HCT116 (cell line): ENCODE results near the gene CDH23. TPM values are rescaled to one million over a fixed set of nuclear protein-coding genes. Genes with fewer than 3 reads are reported as not detected.

Experiments used
- ATAC-seq: fragments of 200-7000 bp; cut with Tn5 transposase; 2 replicates; pipeline ENCODE4 v1.9.1; 2020; ENCODE audit warnings: mild to moderate bottlenecking, moderate library complexity
- BruUV-seq: library from RNA; stranded (reverse); fragments of 400-500 nt; replicated peaks from 2 replicates; lab custom pipeline; 2021; lab: Mats Ljungman, UMichigan
- CTCF ChIA-PET: fragments of 300-600 bp; sonication (Branson Sonifier 250); formaldehyde crosslinking; loops from one replicate; lab custom pipeline; 2021; ENCODE audit warnings: antibody characterized with exemption; lab: Charles Lee
- POLR2A ChIA-PET: fragments of 300-600, 350-600 bp; sonication (Branson Sonifier 250); formaldehyde crosslinking; loops from one replicate; lab custom pipeline; 2021; ENCODE audit warnings: antibody characterized with exemption; lab: Charles Lee
- RAD21 ChIA-PET, 2 experiments: fragments of 300-600 bp; sonication (Branson Sonifier 250); formaldehyde crosslinking; loops; one replicate each; lab custom pipeline; 2023; ENCODE audit warnings: low total read pairs in 2 of 2; ENCODE audit not compliant: uncharacterized antibody in 2 of 2, unreplicated experiment in 2 of 2, low non-redundant PET in 1 of 2; lab: Charles Lee
- DNase-seq: peaks from one replicate; pipeline ENCODE4 v3.0.0-alpha.2; 2010; ENCODE audit warnings: low read depth, low spot score
- H2AFZ ChIP-seq: fragments of 200-600 bp; shearing (Covaris generic), sonication (generic); 2 replicates; pipeline ENCODE4 v1.6.1; 2017; ENCODE audit warnings: low read depth, mixed run types, mixed read lengths, antibody characterized with exemption, low read length; ENCODE audit not compliant: poor library complexity, severe bottlenecking
- H3K27ac ChIP-seq: 2 replicates; pipeline ENCODE4 v1.5.1; 2012; ENCODE audit warnings: low read depth, low read length
- H3K27me3 ChIP-seq: fragments of 200-600 bp; sonication (generic); 2 replicates; pipeline ENCODE4 v1.6.1; 2016; ENCODE audit warnings: mixed run types, low read length, mixed read lengths; ENCODE audit not compliant: insufficient read depth
- H3K36me3 ChIP-seq, 2 experiments: fragments of 200-500 bp in 1 of 2; fragments of 200-600 bp in 1 of 2; sonication (Bioruptor generic) in 1 of 2; sonication (generic) in 1 of 2; 2 replicates each; pipeline versions ENCODE4 v1.5.1 to v1.6.1; 2014 to 2016; ENCODE audit warnings: low read length in 2 of 2, inconsistent platforms in 1 of 2, mixed read lengths in 1 of 2, mixed run types in 1 of 2; ENCODE audit not compliant: insufficient read depth in 2 of 2, control insufficient read depth in 1 of 2
- H3K4me1 ChIP-seq, 2 experiments: fragments of 200-600 bp in 1 of 2; sonication (generic) in 1 of 2; 2 replicates each; pipeline versions ENCODE4 v1.5.1 to v1.6.1; 2012 to 2017; ENCODE audit warnings: low read length in 2 of 2, inconsistent platforms in 1 of 2, mild to moderate bottlenecking in 1 of 2, mixed read lengths in 1 of 2, mixed run types in 1 of 2, moderate library complexity in 1 of 2; ENCODE audit not compliant: insufficient read depth in 2 of 2, control insufficient read depth in 1 of 2
- H3K4me2 ChIP-seq: fragments of 200-600 bp; sonication (generic); 2 replicates; pipeline ENCODE4 v1.6.1; 2017; ENCODE audit warnings: mixed run types, low read length, mixed read lengths
- H3K4me3 ChIP-seq, 2 experiments: fragments of 200-600 bp in 1 of 2; sonication (generic) in 1 of 2; replicated peaks in 1 of 2; 2 replicates each; pipeline ENCODE4 v1.5.1; 2011 to 2016; ENCODE audit warnings: low read length in 2 of 2, control low read depth in 1 of 2, low read depth in 1 of 2, mild to moderate bottlenecking in 1 of 2, mixed read lengths in 1 of 2, mixed run types in 1 of 2
- H3K79me2 ChIP-seq: fragments of 200-600 bp; sonication (generic); 2 replicates; pipeline ENCODE4 v1.6.1; 2017; ENCODE audit warnings: mild to moderate bottlenecking, mixed run types, low read length, moderate library complexity, mixed read lengths; ENCODE audit not compliant: insufficient read depth
- H3K9ac ChIP-seq: fragments of 200-600 bp; sonication (generic); 2 replicates; pipeline ENCODE4 v1.6.1; 2016; ENCODE audit warnings: low read length, mixed read lengths
- H3K9me2 ChIP-seq: fragments of 200-600 bp; sonication (generic), shearing (Covaris generic); 2 replicates; pipeline ENCODE4 v1.6.1; 2017; ENCODE audit warnings: mixed run types, mild to moderate bottlenecking, moderate library complexity; ENCODE audit not compliant: insufficient read depth
- H3K9me3 ChIP-seq, 2 experiments: fragments of 200-500 bp in 1 of 2; fragments of 200-600 bp in 1 of 2; sonication (Bioruptor generic) in 1 of 2; sonication (generic) in 1 of 2; 2 replicates each; pipeline ENCODE4 v1.6.1; 2014 to 2017; ENCODE audit warnings: low read length in 2 of 2, mixed read lengths in 2 of 2, inconsistent platforms in 1 of 2, low read depth in 1 of 2, mild to moderate bottlenecking in 1 of 2, mixed run types in 1 of 2, moderate library complexity in 1 of 2; ENCODE audit not compliant: control insufficient read depth in 1 of 2, insufficient read depth in 1 of 2
- H4K20me1 ChIP-seq: fragments of 200-600 bp; sonication (generic), shearing (Covaris generic); 2 replicates; pipeline ENCODE4 v1.6.1; 2017; ENCODE audit warnings: mixed run types, mild to moderate bottlenecking, moderate library complexity; ENCODE audit not compliant: insufficient read depth
- CEBPB ChIP-seq: IDR thresholded peaks from 2 replicates; pipeline ENCODE4 v1.6.1; 2012; ENCODE audit warnings: low read depth
- FOSL1 ChIP-seq: IDR thresholded peaks from 2 replicates; pipeline ENCODE4 v1.6.1; 2012; ENCODE audit warnings: low read depth
- POLR2AphosphoS5 ChIP-seq: IDR thresholded peaks from 2 replicates; pipeline ENCODE4 v1.6.1; 2011; ENCODE audit warnings: mild to moderate bottlenecking, low read depth, low read length, moderate library complexity
- RAD21 ChIP-seq: IDR thresholded peaks from 2 replicates; pipeline ENCODE4 v1.6.1; 2012; ENCODE audit warnings: low read depth, mild to moderate bottlenecking
- REST ChIP-seq: IDR thresholded peaks from 2 replicates; pipeline ENCODE4 v1.6.1; 2012; ENCODE audit warnings: low read depth
- SRF ChIP-seq: IDR thresholded peaks from 2 replicates; pipeline ENCODE4 v1.6.1; 2012; ENCODE audit warnings: low read depth
- YY1 ChIP-seq: IDR thresholded peaks from 2 replicates; pipeline ENCODE4 v1.6.1; 2011; ENCODE audit warnings: low read length, low read depth, moderate library complexity, mild to moderate bottlenecking; ENCODE audit not compliant: insufficient replicate concordance; ENCODE audit errors: extremely low read depth
- ZNF274 ChIP-seq: fragments of 200-500 bp; sonication (Bioruptor generic); IDR thresholded peaks from 2 replicates; pipeline ENCODE4 v1.6.1; 2014; ENCODE audit warnings: mild to moderate bottlenecking, low read depth, low read length, inconsistent platforms
- intact Hi-C: fragments of 100-400 bp; cut with micrococcal nuclease; formaldehyde crosslinking; loops from 2 replicates; pipeline ENCODE4 v1.10.0; 2022
- total RNA-seq: library from RNA; stranded (reverse); gene quantifications from one replicate; pipeline ENCODE4 v1.2.1, GENCODE V29; 2021; ENCODE audit not compliant: unreplicated experiment

CDH23 gene
- total RNA-seq, 1 experiment from 2014 or later, result not detected

- CTCF ChIA-PET, result no interaction called here
- intact Hi-C loops, result no loop called here
- Histone ChIP-seq H3K36me3 (no peaks in the 10 kb centered on the region), H3K9me2 (no peaks in the 10 kb centered on the region), H4K20me1 (no peaks in the 10 kb centered on the region), H3K4me1 (no peaks in the 10 kb centered on the region), H2AFZ (no peak overlapping the region), H3K9me3 (no peaks in the 10 kb centered on the region), H3K27ac (no peak overlapping the region), H3K4me3 (no peak overlapping the region), H3K4me2 (no peak overlapping the region), H3K9ac (no peak overlapping the region), H3K79me2 (no peaks in the 10 kb centered on the region), H3K27me3 (no peaks in the 10 kb centered on the region; the same call in 1 of the 2 replicates)
- no peak for ATAC-seq
- RAD21 ChIA-PET, result no interaction called here
- no peak for DNase-seq
- BruUV-seq, result no TSS peak
- TF ChIP-seq SRF (no peak), RAD21 (no peak), REST (no peak), POLR2AphosphoS5 (no peak), FOSL1 (no peak), CEBPB (no peak), ZNF274 (no peak), YY1 (no peak)
- POLR2A ChIA-PET, result no interaction called here
These were observed 6.8 kb upstream of the CDH23 start for GRCh38 chr10:71389768-71390460.
